CD14-positive monocyte (primary cell): ENCODE results near the gene ACP3. TPM values are rescaled to one million over a fixed set of nuclear protein-coding genes. Genes with fewer than 3 reads are reported as not detected.

Experiments used
- DNase-seq, 3 donors: peaks; one replicate each; pipeline ENCODE4 v3.0.0-alpha.2; 2011 to 2022
- H2AFZ ChIP-seq: 2 replicates; pipeline ENCODE4 v1.6.0; 2012; ENCODE audit warnings: mild to moderate bottlenecking, low read depth, low read length, inconsistent platforms; ENCODE audit not compliant: insufficient read depth, poor library complexity, severe bottlenecking
- H3K27ac ChIP-seq, 2 donors: 1 replicate in 1 of 2; 2 replicates in 1 of 2; pipeline ENCODE4 v1.5.1; 2012 to 2013; ENCODE audit warnings: low read length in 2 of 2, control low read depth in 1 of 2, inconsistent platforms in 1 of 2, low read depth in 1 of 2, mild to moderate bottlenecking in 1 of 2
- H3K27me3 ChIP-seq, 2 donors: one replicate each; pipeline versions ENCODE4 v1.6.0 to v1.6.1; 2011 to 2013; ENCODE audit warnings: low read length in 2 of 2; ENCODE audit not compliant: control insufficient read depth in 2 of 2, insufficient read depth in 2 of 2
- H3K36me3 ChIP-seq, 2 donors: replicated peaks in 1 of 2; 1 replicate in 1 of 2; 2 replicates in 1 of 2; pipeline versions ENCODE4 v1.5.1 to v1.6.1; 2012 to 2013; ENCODE audit warnings: low read length in 2 of 2, control low read depth in 1 of 2, inconsistent platforms in 1 of 2, mild to moderate bottlenecking in 1 of 2; ENCODE audit not compliant: insufficient read depth in 2 of 2, control insufficient read depth in 1 of 2
- H3K4me1 ChIP-seq, 2 donors: 1 replicate in 1 of 2; 2 replicates in 1 of 2; pipeline versions ENCODE4 v1.5.1 to v1.6.1; 2012 to 2013; ENCODE audit warnings: low read length in 2 of 2, control low read depth in 1 of 2, inconsistent platforms in 1 of 2, mild to moderate bottlenecking in 1 of 2, moderate library complexity in 1 of 2; ENCODE audit not compliant: insufficient read depth in 2 of 2, control insufficient read depth in 1 of 2
- H3K4me2 ChIP-seq: replicated peaks from 2 replicates; pipeline ENCODE3; 2012; ENCODE audit warnings: low read length, moderate library complexity, mild to moderate bottlenecking; ENCODE audit not compliant: poor library complexity, severe bottlenecking; ENCODE audit errors: extremely low read depth
- H3K4me3 ChIP-seq, 3 experiments: fragments of 200-600 bp in 1 of 3; sonication (generic) in 1 of 3; replicated peaks in 1 of 3; 1 replicate in 2 of 3; 2 replicates in 1 of 3; pipeline ENCODE4 v1.5.1; 2011 to 2013; ENCODE audit warnings: low read length in 3 of 3, mild to moderate bottlenecking in 3 of 3, control low read depth in 2 of 3, low read depth in 2 of 3, inconsistent platforms in 1 of 3, moderate library complexity in 1 of 3
- H3K79me2 ChIP-seq: 2 replicates; pipeline ENCODE4 v1.6.0; 2012; ENCODE audit warnings: mild to moderate bottlenecking, control low read depth, inconsistent platforms, low read length, moderate library complexity; ENCODE audit not compliant: insufficient read depth
- H3K9ac ChIP-seq: 2 replicates; pipeline ENCODE4 v1.6.0; 2017; ENCODE audit warnings: low read length, mild to moderate bottlenecking; ENCODE audit not compliant: insufficient read depth, poor library complexity, severe bottlenecking
- H3K9me3 ChIP-seq, 2 donors: replicated peaks in 1 of 2; 1 replicate in 1 of 2; 2 replicates in 1 of 2; pipeline versions ENCODE4 v1.5.1 to v1.6.1; 2012 to 2013; ENCODE audit warnings: low read length in 2 of 2, control low read depth in 1 of 2; ENCODE audit not compliant: control insufficient read depth in 1 of 2, insufficient read depth in 1 of 2
- H4K20me1 ChIP-seq: 2 replicates; pipeline ENCODE4 v1.6.0; 2012; ENCODE audit warnings: mild to moderate bottlenecking, low read length, control low read depth, moderate library complexity; ENCODE audit not compliant: insufficient read depth
- H3K27ac Mint-ChIP-seq, 7 donors: one replicate each; pipeline ENCODE4 v1.8.0; 2020; ENCODE audit warnings: mild to moderate bottlenecking in 7 of 7, mixed read lengths in 7 of 7, moderate library complexity in 6 of 7, inconsistent platforms in 2 of 7
- H3K27me3 Mint-ChIP-seq, 3 donors: one replicate each; pipeline ENCODE4 v1.8.0; 2021 to 2022; ENCODE audit warnings: low read depth in 3 of 3, mild to moderate bottlenecking in 3 of 3, mixed read lengths in 3 of 3, moderate library complexity in 3 of 3, inconsistent platforms in 1 of 3
- H3K36me3 Mint-ChIP-seq, 2 donors: one replicate each; pipeline ENCODE4 v1.8.0; 2020; ENCODE audit warnings: mixed read lengths in 2 of 2, inconsistent platforms in 1 of 2, mild to moderate bottlenecking in 1 of 2
- H3K4me1 Mint-ChIP-seq: one replicate; pipeline ENCODE4 v1.8.0; 2020; ENCODE audit warnings: mild to moderate bottlenecking, mixed read lengths
- H3K4me3 Mint-ChIP-seq, 2 donors: one replicate each; pipeline ENCODE4 v1.8.0; 2020; ENCODE audit warnings: mild to moderate bottlenecking in 2 of 2, mixed read lengths in 2 of 2, moderate library complexity in 1 of 2
- H3K9me3 Mint-ChIP-seq, 7 donors: one replicate each; pipeline ENCODE4 v1.8.0; 2020 to 2022; ENCODE audit warnings: mixed read lengths in 7 of 7, mild to moderate bottlenecking in 6 of 7, moderate library complexity in 6 of 7, inconsistent platforms in 2 of 7
- CTCF ChIP-seq: fragments of 200-600 bp; IDR thresholded peaks from one replicate; pipeline ENCODE4 v1.8.0; 2022; ENCODE audit warnings: antibody characterized with exemption, mild to moderate bottlenecking
- WGBS: methylation state at CpG from one replicate; pipeline ENCODE4 v1.1.5; 2013; ENCODE audit warnings: missing lambda C conversion rate; ENCODE audit not compliant: insufficient coverage; 5-methylcytosine and 5-hydroxymethylcytosine counted together
- intact Hi-C, 2 donors: fragments of 100-400 bp; cut with micrococcal nuclease; formaldehyde crosslinking; loops; one replicate each; pipeline versions ENCODE4 v1.15.0 to v1.15.1; 2023
- polyA plus RNA-seq, 3 donors: library from polyadenylated mRNA; depleted of rRNA in 1 of 3; unstranded in 2 of 3; stranded (reverse) in 1 of 3; fragments of 300-500 nt in 2 of 3; fragments of >200 nt in 1 of 3; fragmentation: Illumina TruSeq in 2 of 3; gene quantifications; 1 replicate in 2 of 3; 2 replicates in 1 of 3; pipeline ENCODE4 v1.2.3, GENCODE V29; 2012 to 2021

Gene ACP3
- polyA plus RNA-seq, 3 donors, result 33.9 to 55.6 (median 44.0) TPM

- peaks cover 77 to 81% of the 10 kb centered on the region in 2 donors for H3K36me3 Mint-ChIP-seq
- 92% methylated on average over 4 of the region's 5 CpGs for WGBS
- Histone ChIP-seq H2AFZ (no peak overlapping the region), H3K27me3 (no peaks in the 10 kb centered on the region), H3K4me1 (peaks cover 8 to 11% of the 10 kb centered on the region in 2 donors), H3K36me3 (peaks cover 86 to 93% of the 10 kb centered on the region in 2 donors), H3K9ac (no peak overlapping the region), H3K79me2 (no peaks in the 10 kb centered on the region), H3K4me3 (no peak overlapping the region), H3K27ac (peak overlapping the region in 1 of 2 donors; percentile 43), H3K4me2 (no peak overlapping the region), H4K20me1 (peaks cover 19% of the 10 kb centered on the region), H3K9me3 (no peaks in the 10 kb centered on the region)
- no peak for TF ChIP-seq CTCF
- peak overlapping the region in 5 of 7 donors; percentile 10 to 39 (median 26) for H3K27ac Mint-ChIP-seq
- peaks cover 0 to 2% (median 0%) of the 10 kb centered on the region in 3 donors for H3K27me3 Mint-ChIP-seq
- intact Hi-C loops, result no loop called here
- DNase-seq, result no peak
- no peaks in the 10 kb centered on the region for H3K9me3 Mint-ChIP-seq
- H3K4me3 Mint-ChIP-seq, result no peak overlapping the region
- peaks cover 16% of the 10 kb centered on the region for H3K4me1 Mint-ChIP-seq
These were observed 29.9 kb downstream of the ACP3 start for GRCh38 chr3:132346841-132347736.

- Histone ChIP-seq H3K4me3 (no peak overlapping the region), H3K27me3 (no peaks in the 10 kb centered on the region), H3K9me3 (no peaks in the 10 kb centered on the region), H3K36me3 (peaks cover 88 to 97% of the 10 kb centered on the region in 2 donors), H2AFZ (no peak overlapping the region), H3K4me1 (peaks cover under 1 to 4% of the 10 kb centered on the region in 2 donors), H3K9ac (no peak overlapping the region), H4K20me1 (peaks cover 20% of the 10 kb centered on the region), H3K27ac (no peak overlapping the region), H3K79me2 (no peaks in the 10 kb centered on the region), H3K4me2 (no peak overlapping the region)
- no peak overlapping the region for H3K27ac Mint-ChIP-seq
- H3K4me3 Mint-ChIP-seq, result no peak overlapping the region
- WGBS, result no CpG with 5 or more reads among the region's 1 CpG
- no peak for DNase-seq
- H3K4me1 Mint-ChIP-seq, result peaks cover 11% of the 10 kb centered on the region
- H3K27me3 Mint-ChIP-seq, result peaks cover 0 to 2% (median 0%) of the 10 kb centered on the region in 3 donors
- no peaks in the 10 kb centered on the region for H3K9me3 Mint-ChIP-seq
- H3K36me3 Mint-ChIP-seq, result peaks cover 83 to 86% of the 10 kb centered on the region in 2 donors
- intact Hi-C loops, result no loop called here
- TF ChIP-seq CTCF, result no peak
These were observed 30.6 kb downstream of the ACP3 start for GRCh38 chr3:132347811-132348210.
